EH (cell line): ENCODE measurements around the gene ZNF785.
"Not testable (repeated sequence)": the region's sequence is repeated elsewhere in the genome, so short reads cannot be mapped to it uniquely, and the experiment has no call there.

Experiments
- DNase-seq: peaks from one replicate; pipeline ENCODE4 v3.0.0-alpha.2; 2015; ENCODE audit warnings: low read depth

Gene ZNF785

GRCh38 chr16:30602616-30603277, 17.2 kb upstream of the ZNF785 start:
- DNase-seq, result no peak

- no peak for DNase-seq
Measured at GRCh38 chr16:30601966-30602365, 16.5 kb upstream of the ZNF785 start.

GRCh38 chr16:30600929-30601328, 15.4 kb upstream of the ZNF785 start:
- no peak for DNase-seq

GRCh38 chr16:30600215-30600614, 14.7 kb upstream of the ZNF785 start:
- DNase-seq, result no peak

GRCh38 chr16:30592871-30593270, 7.4 kb upstream of the ZNF785 start:
- DNase-seq, result no peak

- DNase-seq, result not testable (repeated sequence)
Measured at GRCh38 chr16:30590869-30591268, 5.4 kb upstream of the ZNF785 start.

- not testable (repeated sequence) for DNase-seq
Measured at GRCh38 chr16:30589582-30589981, 4.1 kb upstream of the ZNF785 start.

- DNase-seq, result no peak
Measured at GRCh38 chr16:30588651-30589050, 3.2 kb upstream of the ZNF785 start.

GRCh38 chr16:30585022-30585399, 486 bp downstream of the ZNF785 start:
- DNase-seq, result no peak

GRCh38 chr16:30582611-30583340, 2.7 kb downstream of the ZNF785 start:
- no peak for DNase-seq

- no peak for DNase-seq
Measured at GRCh38 chr16:30581457-30581856, 4.0 kb downstream of the ZNF785 start.

GRCh38 chr16:30574678-30575077, 10.8 kb downstream of the ZNF785 start:
- no peak for DNase-seq

GRCh38 chr16:30571445-30572322, 13.8 kb downstream of the ZNF785 start, which contains the start of gene ZNF688:
ZNF688 (minus strand) TSS chr16:30571714; CDS start chr16:30571629, 85 bp downstream.
- DNase-seq, result peak; percentile 99

GRCh38 chr16:30570636-30571444, 14.7 kb downstream of the ZNF785 start:
- DNase-seq, result peak; percentile 61

GRCh38 chr16:30569746-30570635, 15.5 kb downstream of the ZNF785 start:
- DNase-seq, result no peak

GRCh38 chr16:30569281-30569680, 16.2 kb downstream of the ZNF785 start:
- DNase-seq, result no peak

- peak; percentile 77 for DNase-seq
Measured at GRCh38 chr16:30567991-30568638, 17.4 kb downstream of the ZNF785 start.

GRCh38 chr16:30567160-30567990, 18.1 kb downstream of the ZNF785 start:
- DNase-seq, result no peak

- no peak for DNase-seq
Measured at GRCh38 chr16:30566531-30566930, 19.0 kb downstream of the ZNF785 start.
